HepG2 (cell line): Measurements from ENCODE around the gene SLC35B3. TPM values are rescaled to one million over a fixed set of nuclear protein-coding genes. Genes with fewer than 3 reads are reported as not detected.

Source experiments
- ASH2L ChIP-seq: fragments of 300-600, 200-600 bp; sonication (generic); IDR thresholded peaks from 2 replicates; pipeline ENCODE4 v1.7.0; 2017; ENCODE audit warnings: low read depth, mild to moderate bottlenecking, moderate library complexity, mixed read lengths, low read length; ENCODE audit not compliant: insufficient read length
- ELF1 ChIP-seq: sonication (generic); formaldehyde crosslinking; IDR thresholded peaks from 2 replicates; pipeline ENCODE4 v1.4.0; 2020; ENCODE audit warnings: missing genetic modification reagents
- ELF4 ChIP-seq: sonication (generic); formaldehyde crosslinking; IDR thresholded peaks from 2 replicates; pipeline ENCODE4 v1.5.0; 2020; ENCODE audit warnings: missing genetic modification reagents, mild to moderate bottlenecking, moderate library complexity, borderline replicate concordance
- KDM5B ChIP-seq: sonication (generic); formaldehyde crosslinking; IDR thresholded peaks from 2 replicates; pipeline ENCODE4 v1.4.0; 2020; ENCODE audit warnings: missing genetic modification reagents, mild to moderate bottlenecking, borderline replicate concordance
- LBX2 ChIP-seq: sonication (generic); formaldehyde crosslinking; IDR thresholded peaks from 2 replicates; pipeline ENCODE4 v1.5.0; 2020; ENCODE audit warnings: missing genetic modification reagents, mild to moderate bottlenecking, borderline replicate concordance
- MAFK ChIP-seq, 2 experiments: IDR thresholded peaks in 1 of 2; conservative IDR thresholded peaks in 1 of 2; 2 replicates each; pipeline ENCODE4 v1.6.1; 2011; ENCODE audit warnings: improper control_type of control experiment in 2 of 2, low read length in 2 of 2
- MEF2D ChIP-seq: sonication (generic); formaldehyde crosslinking; IDR thresholded peaks from 2 replicates; pipeline ENCODE4 v1.5.1; 2020; ENCODE audit warnings: mild to moderate bottlenecking, missing genetic modification reagents
- MIER2 ChIP-seq: IDR thresholded peaks from 2 replicates; pipeline ENCODE4 v1.6.1; 2016; ENCODE audit warnings: missing biosample characterization, missing genetic modification reagents
- MLLT10 ChIP-seq: sonication (generic); formaldehyde crosslinking; IDR thresholded peaks from 2 replicates; pipeline ENCODE4 v1.4.0; 2020; ENCODE audit warnings: missing genetic modification reagents
- MZF1 ChIP-seq: sonication (generic); formaldehyde crosslinking; IDR thresholded peaks from 2 replicates; pipeline ENCODE4 v1.8.1; 2023; ENCODE audit warnings: mild to moderate bottlenecking, missing genetic modification reagents, borderline replicate concordance
- NFAT5 ChIP-seq: sonication (generic); formaldehyde crosslinking; IDR thresholded peaks from 2 replicates; pipeline ENCODE4 v1.4.0; 2020; ENCODE audit warnings: missing genetic modification reagents
- NFE2 ChIP-seq: sonication (generic); formaldehyde crosslinking; IDR thresholded peaks from 2 replicates; pipeline ENCODE4 v1.4.0; 2020; ENCODE audit warnings: missing genetic modification reagents
- NR2C2 ChIP-seq: sonication (generic); formaldehyde crosslinking; IDR thresholded peaks from 2 replicates; pipeline ENCODE4 v1.4.0; 2020; ENCODE audit warnings: missing genetic modification reagents, mild to moderate bottlenecking, moderate library complexity, borderline replicate concordance
- PAWR ChIP-seq: sonication (generic); formaldehyde crosslinking; IDR thresholded peaks from 2 replicates; pipeline ENCODE4 v1.4.0; 2020; ENCODE audit warnings: missing genetic modification reagents, mild to moderate bottlenecking, borderline replicate concordance
- SMYD3 ChIP-seq: sonication (generic); formaldehyde crosslinking; IDR thresholded peaks from 2 replicates; pipeline ENCODE4 v1.8.1; 2023; ENCODE audit warnings: mild to moderate bottlenecking, missing genetic modification reagents
- TGIF2 ChIP-seq: IDR thresholded peaks from 2 replicates; pipeline ENCODE4 v1.6.1; 2016; ENCODE audit warnings: control low read depth, missing compliant biosample characterization
- ZFP82 ChIP-seq: sonication (generic); formaldehyde crosslinking; IDR thresholded peaks from 2 replicates; pipeline ENCODE4 v1.5.1; 2020; ENCODE audit warnings: mild to moderate bottlenecking, missing genetic modification reagents, borderline replicate concordance
- ZKSCAN1 ChIP-seq: fragments of 150-350 bp; IDR thresholded peaks from 2 replicates; pipeline ENCODE4 v1.6.1; 2014; ENCODE audit warnings: low read length
- ZNF430 ChIP-seq: sonication (generic); formaldehyde crosslinking; IDR thresholded peaks from 2 replicates; pipeline ENCODE4 v1.9.0; 2021; ENCODE audit warnings: mild to moderate bottlenecking, missing genetic modification reagents
- ZNF446 ChIP-seq: sonication (generic); formaldehyde crosslinking; IDR thresholded peaks from 2 replicates; pipeline ENCODE4 v1.5.0; 2020; ENCODE audit warnings: mild to moderate bottlenecking, missing genetic modification reagents
- ZNF451 ChIP-seq: sonication (generic); formaldehyde crosslinking; IDR thresholded peaks from 2 replicates; pipeline ENCODE4 v1.5.0; 2020; ENCODE audit warnings: mild to moderate bottlenecking, missing genetic modification reagents
- ZNF557 ChIP-seq: sonication (generic); formaldehyde crosslinking; IDR thresholded peaks from 2 replicates; pipeline ENCODE4 v1.4.0; 2020; ENCODE audit warnings: missing genetic modification reagents
- ZNF562 ChIP-seq: sonication (generic); formaldehyde crosslinking; IDR thresholded peaks from 2 replicates; pipeline ENCODE4 v1.8.0; 2022; ENCODE audit warnings: missing genetic modification reagents, borderline replicate concordance
- ZSCAN20 ChIP-seq: sonication (generic); formaldehyde crosslinking; IDR thresholded peaks from 2 replicates; pipeline ENCODE4 v1.4.0; 2020; ENCODE audit warnings: missing genetic modification reagents, mild to moderate bottlenecking, borderline replicate concordance
- ZSCAN22 ChIP-seq: sonication (generic); formaldehyde crosslinking; IDR thresholded peaks from 2 replicates; pipeline ENCODE4 v1.4.0; 2020; ENCODE audit warnings: mild to moderate bottlenecking, missing genetic modification reagents
- polyA plus RNA-seq, 8 experiments: library from polyadenylated mRNA; depleted of rRNA in 3 of 8; stranded (reverse) in 7 of 8; unstranded in 1 of 8; fragments of >200 nt; fragmentation: Illumina TruSeq in 4 of 8; extraction: Trizol in 4 of 8; gene quantifications; 2 replicates each; pipeline versions ENCODE4 v1.2.1 to v1.2.3, GENCODE V29; 2011 to 2016; ENCODE audit warnings: low read depth in 4 of 8, missing spikeins in 1 of 8, mixed read lengths in 1 of 8; ENCODE audit not compliant: insufficient read depth in 1 of 8
- total RNA-seq, 5 experiments: library from RNA; depleted of rRNA; stranded (reverse); fragments of >200 nt; fragmentation: Illumina TruSeq; extraction: Trizol; gene quantifications; 2 replicates each; pipeline ENCODE4 v1.2.3, GENCODE V29; 2016; ENCODE audit warnings: low read depth in 1 of 5

The SLC35B3 gene
- total and polyA plus RNA-seq, 2 of the 13 experiments (the other 11 are each of a cell fraction or from before 2014, with no cell fraction given), result 8.7 to 13.5 TPM

- peak; percentile 95 for TF ChIP-seq ASH2L
- TF ChIP-seq ZFP82, result 0 out of 2 replicates have a peak, but pooled peaks have one; percentile 88
- TF ChIP-seq NR2C2 (CRISPR knock-in tag), result peak; percentile 67; the same call in 1 of the 2 replicates
- TF ChIP-seq ZSCAN20 (CRISPR knock-in tag), result no peak
- TF ChIP-seq ELF4 (CRISPR knock-in tag), result 0 out of 2 replicates have a peak, but pooled peaks have one; percentile 28
- 0 out of 2 replicates have a peak, but pooled peaks have one; percentile 33 for TF ChIP-seq PAWR (CRISPR knock-in tag)
- peak; percentile 68; the same call in 1 of the 2 replicates for TF ChIP-seq ZNF451 (CRISPR knock-in tag)
- peak; percentile 80; the same call in 1 of the 2 replicates for TF ChIP-seq SMYD3 (CRISPR knock-in tag)
- TF ChIP-seq ZNF562, result no peak
- no peak; the same call in 1 of the 2 replicates for TF ChIP-seq ZSCAN22 (CRISPR knock-in tag)
- peak; percentile 100 for TF ChIP-seq ELF1 (CRISPR knock-in tag)
- TF ChIP-seq TGIF2, result peak; percentile 93; the same call in 1 of the 2 replicates
- TF ChIP-seq MZF1 (CRISPR knock-in tag), result no peak
- no peak for TF ChIP-seq MIER2 (CRISPR knock-in tag)
- TF ChIP-seq NFE2 (CRISPR knock-in tag), result 0 out of 2 replicates have a peak, but pooled peaks have one; percentile 10
- TF ChIP-seq NFAT5 (CRISPR knock-in tag), result 0 out of 2 replicates have a peak, but pooled peaks have one; percentile 43
- TF ChIP-seq MLLT10 (CRISPR knock-in tag), result no peak
- TF ChIP-seq ZKSCAN1, result no peak
- peak; percentile 37; the same call in 1 of the 2 replicates for TF ChIP-seq ZNF430 (CRISPR knock-in tag)
- no peak for TF ChIP-seq ZNF446
- no peak; the same call in none of the 2 replicates for TF ChIP-seq ZNF557 (CRISPR knock-in tag)
- TF ChIP-seq LBX2 (CRISPR knock-in tag), result 0 out of 2 replicates have a peak, but pooled peaks have one; percentile 44
- no peak for TF ChIP-seq MAFK (conservative IDR thresholded peaks at IDR 0.05 in 1 of 2, IDR thresholded peaks at IDR 0.05 in 1 of 2; ENCODE audit: low read length in 2 of 2)
- no peak; the same call in 1 of the 2 replicates for TF ChIP-seq MEF2D (CRISPR knock-in tag)
- TF ChIP-seq KDM5B (CRISPR knock-in tag), result peak; percentile 98
Observed at GRCh38 chr6:8435093-8435844, at the start of gene SLC35B3 (continued).
